Fibroblast of lung (primary cell): Measurements from ENCODE around the gene DPYD. TPM values are rescaled to one million over a fixed set of nuclear protein-coding genes. Genes with fewer than 3 reads are reported as not detected.

Experiments
- DNase-seq, 2 donors: peaks; one replicate each; pipeline versions ENCODE4 v3.0.0 to v3.0.0-alpha.2; 2010; ENCODE audit warnings: low read depth in 2 of 2
- H2AFZ ChIP-seq: 2 replicates; pipeline ENCODE4 v1.5.1; 2012; ENCODE audit warnings: low read length, control low read depth, inconsistent platforms
- H3K27ac ChIP-seq: 2 replicates; pipeline ENCODE4 v1.5.1; 2011; ENCODE audit warnings: low read length, control low read depth; ENCODE audit not compliant: insufficient read depth
- H3K27me3 ChIP-seq: 2 replicates; pipeline ENCODE4 v1.5.1; 2011; ENCODE audit warnings: mild to moderate bottlenecking, low read length; ENCODE audit not compliant: control insufficient read depth, insufficient read depth
- H3K36me3 ChIP-seq: 2 replicates; pipeline ENCODE4 v1.5.1; 2011; ENCODE audit warnings: low read length; ENCODE audit not compliant: control insufficient read depth, insufficient read depth
- H3K4me1 ChIP-seq: 2 replicates; pipeline ENCODE4 v1.5.1; 2011; ENCODE audit warnings: low read length; ENCODE audit not compliant: control insufficient read depth, insufficient read depth; ENCODE audit errors: extremely low read depth
- H3K4me2 ChIP-seq: 2 replicates; pipeline ENCODE4 v1.5.1; 2011; ENCODE audit warnings: low read length, control low read depth; ENCODE audit not compliant: insufficient read depth; ENCODE audit errors: extremely low read depth
- H3K4me3 ChIP-seq, 4 experiments: fragments of 200-600 bp in 1 of 4; sonication (generic) in 1 of 4; replicated peaks in 1 of 4; 2 replicates each; pipeline ENCODE4 v1.5.1; 2011 to 2016; ENCODE audit warnings: low read length in 4 of 4, low read depth in 3 of 4, mild to moderate bottlenecking in 3 of 4, control low read depth in 2 of 4, inconsistent platforms in 1 of 4, mixed read lengths in 1 of 4; ENCODE audit not compliant: insufficient read depth in 1 of 4; ENCODE audit errors: control extremely low read depth in 1 of 4
- H3K79me2 ChIP-seq: 2 replicates; pipeline ENCODE4 v1.5.1; 2012; ENCODE audit warnings: mild to moderate bottlenecking, low read length, inconsistent platforms; ENCODE audit not compliant: control insufficient read depth, insufficient read depth
- H3K9ac ChIP-seq: 2 replicates; pipeline ENCODE4 v1.5.1; 2011; ENCODE audit warnings: mild to moderate bottlenecking, low read length, control low read depth; ENCODE audit not compliant: insufficient read depth
- H3K9me3 ChIP-seq: 2 replicates; pipeline ENCODE4 v1.5.1; 2012; ENCODE audit warnings: low read depth, low read length; ENCODE audit not compliant: control insufficient read depth, insufficient read depth
- H4K20me1 ChIP-seq: 2 replicates; pipeline ENCODE4 v1.5.1; 2011; ENCODE audit warnings: low read length; ENCODE audit not compliant: control insufficient read depth, insufficient read depth; ENCODE audit errors: extremely low read depth
- CTCF ChIP-seq, 2 donors: IDR thresholded peaks in 1 of 2; conservative IDR thresholded peaks in 1 of 2; 1 replicate in 1 of 2; 2 replicates in 1 of 2; pipeline ENCODE4 v1.5.1; 2011 to 2012; ENCODE audit warnings: low read length in 2 of 2, control low read depth in 1 of 2, inconsistent platforms in 1 of 2, low read depth in 1 of 2, mild to moderate bottlenecking in 1 of 2
- EZH2 ChIP-seq: IDR thresholded peaks from 2 replicates; pipeline ENCODE4 v1.5.1; 2012; ENCODE audit warnings: low read length, control low read depth, mild to moderate bottlenecking; ENCODE audit errors: missing control alignments
- polyA plus RNA-seq, 2 donors: library from polyadenylated mRNA; depleted of rRNA in 1 of 2; stranded (reverse) in 1 of 2; unstranded in 1 of 2; fragments of >200 nt; gene quantifications; 2 replicates each; pipeline ENCODE4 v1.2.1, GENCODE V29; 2011 to 2012; ENCODE audit warnings: missing spikeins in 1 of 2
- total RNA-seq: library from RNA; depleted of rRNA; stranded (reverse); fragments of >200 nt; gene quantifications from 2 replicates; pipeline ENCODE4 v1.2.1, GENCODE V29; 2014

DPYD gene
- total and polyA plus RNA-seq, 2 donors (not counting 1 experiment from before 2014, with no cell fraction given), result 32.0 to 63.1 TPM

- Histone ChIP-seq H3K27me3 (no peaks in the 10 kb centered on the region), H3K9ac (no peak overlapping the region), H3K4me2 (no peak overlapping the region), H3K79me2 (no peaks in the 10 kb centered on the region), H2AFZ (no peak overlapping the region), H4K20me1 (no peaks in the 10 kb centered on the region), H3K4me1 (peaks cover 3% of the 10 kb centered on the region), H3K4me3 (no peak overlapping the region), H3K9me3 (no peaks in the 10 kb centered on the region), H3K27ac (no peak overlapping the region), H3K36me3 (no peaks in the 10 kb centered on the region)
- TF ChIP-seq CTCF (conservative IDR thresholded peaks at IDR 0.05 in 1 of 2, IDR thresholded peaks at IDR 0.05 in 1 of 2; ENCODE audit: low read depth in 1 of 2, low read length in 2 of 2) (no peak), EZH2 (no peak)
- DNase-seq, result peak in 1 of 2 donors; percentile 57
These were observed 555.8 kb downstream of the DPYD start for GRCh38 chr1:97365026-97365425.

- H2AFZ ChIP-seq, result no peak overlapping the region
- H3K4me3 ChIP-seq, result no peak overlapping the region
- H3K4me2 ChIP-seq, result no peak overlapping the region
- no peaks in the 10 kb centered on the region for H4K20me1 ChIP-seq
- no peak for TF ChIP-seq CTCF (conservative IDR thresholded peaks at IDR 0.05 in 1 of 2, IDR thresholded peaks at IDR 0.05 in 1 of 2; ENCODE audit: low read depth in 1 of 2, low read length in 2 of 2)
- no peak for TF ChIP-seq EZH2
- no peak overlapping the region for H3K9ac ChIP-seq
- no peak overlapping the region for H3K27ac ChIP-seq
- peaks cover 3% of the 10 kb centered on the region for H3K4me1 ChIP-seq
- no peaks in the 10 kb centered on the region for H3K9me3 ChIP-seq
- no peaks in the 10 kb centered on the region for H3K79me2 ChIP-seq
- no peaks in the 10 kb centered on the region for H3K27me3 ChIP-seq
- H3K36me3 ChIP-seq, result no peaks in the 10 kb centered on the region
- DNase-seq, result peak; percentile 41 to 81
These were observed 556.7 kb downstream of the DPYD start for GRCh38 chr1:97364086-97364485.

- H2AFZ ChIP-seq, result no peak overlapping the region
- H3K36me3 ChIP-seq, result no peaks in the 10 kb centered on the region
- peaks cover under 1% of the 10 kb centered on the region for H3K4me1 ChIP-seq
- DNase-seq, result no peak
- no peaks in the 10 kb centered on the region for H3K9me3 ChIP-seq
- H3K4me2 ChIP-seq, result no peak overlapping the region
- no peak overlapping the region for H3K27ac ChIP-seq
- no peaks in the 10 kb centered on the region for H3K27me3 ChIP-seq
- H3K79me2 ChIP-seq, result no peaks in the 10 kb centered on the region
- no peaks in the 10 kb centered on the region for H4K20me1 ChIP-seq
- TF ChIP-seq CTCF (conservative IDR thresholded peaks at IDR 0.05 in 1 of 2, IDR thresholded peaks at IDR 0.05 in 1 of 2; ENCODE audit: low read depth in 1 of 2, low read length in 2 of 2) (no peak), EZH2 (no peak)
- no peak overlapping the region for H3K9ac ChIP-seq
- no peak overlapping the region for H3K4me3 ChIP-seq
These were observed 564.5 kb downstream of the DPYD start for GRCh38 chr1:97356309-97356708.
